HG03097 (cell line): Measurements from ENCODE around the gene MSANTD3.

Experiments
- ATAC-seq: cut with Tn5 transposase; IDR thresholded peaks from one replicate; pipeline ENCODE4 v1.9.1; 2021; ENCODE audit not compliant: unreplicated experiment, low FRiP score

The MSANTD3 gene

DNA sequence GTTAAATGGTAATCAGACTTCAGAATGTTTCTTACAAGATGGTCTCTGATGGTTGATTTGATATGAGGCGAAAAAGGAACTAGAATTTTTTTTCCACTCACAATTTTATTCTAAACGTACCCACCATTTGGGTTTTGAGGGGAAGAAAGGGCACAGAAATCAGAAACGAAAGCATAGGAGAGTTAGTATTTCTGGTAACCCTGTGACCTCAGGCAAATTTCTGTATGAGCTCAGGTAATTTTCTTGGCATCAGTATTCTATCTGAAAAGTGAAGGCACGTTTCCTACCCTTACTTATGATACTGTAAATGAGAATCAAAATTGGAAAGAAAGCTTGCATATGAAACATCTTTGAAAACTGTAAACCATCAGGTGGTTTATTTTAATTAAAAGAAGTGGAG lies 72.5 kb downstream of the MSANTD3 start:
- no peak for ATAC-seq

DNA sequence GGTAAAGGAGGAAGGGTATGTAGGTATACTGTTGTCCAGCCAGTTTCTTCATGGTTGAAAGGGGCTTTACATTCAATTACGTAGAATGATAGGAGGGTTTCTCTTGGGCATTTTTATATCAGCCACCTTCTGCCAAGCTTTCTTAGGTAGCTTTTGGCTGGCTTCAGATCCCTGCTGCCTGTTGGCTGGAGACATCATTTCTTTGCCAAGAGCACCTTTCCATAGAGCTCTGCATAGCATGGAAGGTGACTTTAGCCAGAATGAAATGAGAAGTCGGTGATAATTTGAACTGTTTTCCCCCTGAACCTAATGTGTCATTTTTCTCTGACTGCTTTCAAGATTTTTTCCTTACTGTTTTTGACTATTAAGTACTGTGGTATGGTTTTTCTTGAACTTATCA lies 72.9 kb downstream of the MSANTD3 start:
- ATAC-seq: no peak
